Measurements from ENCODE around the gene KANSL2. TPM values are rescaled to one million over a fixed set of nuclear protein-coding genes. Genes with fewer than 3 reads are reported as not detected.
"Not testable (repeated sequence)": the region's sequence is repeated elsewhere in the genome, so short reads cannot be mapped to it uniquely, and the experiment has no call there.

Gene KANSL2
- total RNA-seq, 2 experiments from 2014 or later, result 45.9 to 47.3 TPM

DNA sequence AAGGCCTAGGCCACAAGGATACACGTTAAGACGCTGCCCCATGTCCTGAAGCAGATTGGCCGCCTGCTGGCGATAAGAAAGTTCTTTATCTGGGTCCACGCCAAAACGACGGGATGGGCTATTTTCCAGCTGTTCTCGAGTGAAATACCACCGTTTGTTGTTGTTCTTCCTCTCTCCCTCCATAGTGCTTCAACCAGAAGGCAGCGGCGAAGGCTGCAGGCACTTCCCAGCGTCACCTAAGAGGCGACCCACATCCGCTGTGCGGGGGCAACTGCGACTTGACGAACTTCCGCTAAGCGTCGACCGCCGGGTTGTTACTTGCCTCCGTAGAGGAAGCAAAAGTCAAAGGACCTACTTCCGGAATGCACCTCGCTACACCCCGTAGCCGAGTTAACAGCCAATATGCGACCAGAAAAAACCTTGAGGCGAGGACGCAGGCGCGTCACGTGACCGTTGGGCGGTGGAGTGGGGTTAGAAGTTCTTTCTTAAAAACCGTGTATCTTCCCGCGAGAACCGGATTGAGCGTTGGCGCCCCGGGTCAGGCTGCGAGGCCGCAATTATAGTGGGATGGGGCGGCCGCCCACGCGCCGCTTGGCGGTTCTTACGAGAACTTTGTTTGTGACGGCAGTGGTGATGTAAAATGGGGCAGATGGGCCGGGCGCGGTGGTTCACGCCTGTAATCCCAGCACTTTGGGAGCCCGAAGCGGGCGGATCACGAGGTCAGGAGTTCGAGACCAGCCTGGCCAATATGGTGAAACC, 34.6 kb upstream of the KANSL2 start, which contains the start of gene CCNT1:
Gene CCNT1 (minus strand): TSS at position 215 of the 759 bp plus-strand sequence. CDS start 32 bp downstream, at position 183.
- intact Hi-C loops (cut with micrococcal nuclease), result no loop called here
- Mint-ChIP-seq H3K4me3 (peak within 1 kb of the TSS; percentile 94), H3K9me3 (peaks cover 16% of the 10 kb centered on the region), H3K4me1 (ENCODE audit: low read depth) (peaks cover 32% of the 10 kb centered on the region), H3K36me3 (ENCODE audit: low read depth) (peaks cover 40% of the 10 kb centered on the region), H3K27me3 (no peaks in the 10 kb centered on the region), H3K27ac (peak within 1 kb of the TSS; percentile 97)
- DNase-seq (peak; percentile 100), ATAC-seq (peak; percentile 94)
- CTCF ChIA-PET, result interaction anchor here (0.8 kb wide), 1 partner anchor 34 kb away, joined by 3 read pairs; no protein-coding TSS in a partner anchor
- TF ChIP-seq CTCF (IDR thresholded peaks at IDR 0.05), result no peak
- POLR2A ChIA-PET, result interaction anchor here (0.6 to 4.5 kb wide), 13 partner anchors 10 to 517 kb away, joined by 3 to 34 read pairs (median 3); partner anchors contain the start of genes DDX23, KANSL2 and TUBA1B

GRCh38 chr12:48716168-48716492, 34.1 kb upstream of the KANSL2 start:
- peak overlapping the region; percentile 97 for H3K27ac Mint-ChIP-seq
- ChIA-PET POLR2A (interaction anchor here (0.6 to 4.5 kb wide), 8 partner anchors 10 to 415 kb away, joined by 3 to 34 read pairs (median 4); partner anchors contain the start of genes DDX23, KANSL2 and TUBA1B), CTCF (interaction anchor here (1.1 to 1.6 kb wide), 2 partner anchors 26 to 99 kb away, joined by 3 read pairs; no protein-coding TSS in a partner anchor)
- intact Hi-C loops (cut with micrococcal nuclease), result no loop called here
- DNase-seq (no peak), ATAC-seq (peak; percentile 11)
- TF ChIP-seq CTCF (IDR thresholded peaks at IDR 0.05), result no peak
- H3K4me3 Mint-ChIP-seq, result peak overlapping the region; percentile 94
- no peaks in the 10 kb centered on the region for H3K27me3 Mint-ChIP-seq
- peaks cover 43% of the 10 kb centered on the region for H3K36me3 Mint-ChIP-seq (ENCODE audit: low read depth)
- peaks cover 36% of the 10 kb centered on the region for H3K4me1 Mint-ChIP-seq (ENCODE audit: low read depth)
- H3K9me3 Mint-ChIP-seq, result peaks cover 14% of the 10 kb centered on the region

DNA sequence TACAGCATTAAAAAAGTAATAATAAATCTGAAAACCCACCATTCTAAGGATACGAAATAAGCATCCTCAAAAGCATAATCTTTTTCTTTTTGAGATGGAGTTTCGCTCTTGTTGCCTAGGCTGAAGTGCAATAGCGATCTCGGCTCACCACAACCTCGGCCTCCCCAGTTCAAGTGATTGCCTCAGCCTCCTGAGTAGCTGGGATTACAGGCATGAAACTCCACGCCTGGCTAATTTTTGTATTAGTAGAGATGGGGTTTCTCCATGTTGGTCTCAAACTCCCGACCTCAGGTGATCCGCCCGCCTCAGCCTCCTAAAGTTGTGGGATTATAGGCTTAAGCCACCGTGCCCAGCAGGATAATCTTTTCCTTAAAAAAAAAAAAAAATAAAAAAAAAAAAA, 30.2 kb upstream of the KANSL2 start:
- DNase-seq, result no peak
- no peaks in the 10 kb centered on the region for H3K9me3 Mint-ChIP-seq
- no peaks in the 10 kb centered on the region for H3K27me3 Mint-ChIP-seq
- no peak for ATAC-seq
- no peak overlapping the region for H3K4me3 Mint-ChIP-seq
- H3K27ac Mint-ChIP-seq, result no peak overlapping the region
- CTCF ChIA-PET, result no interaction called here
- POLR2A ChIA-PET, result interaction anchor here (3.2 kb wide), 1 partner anchor 30 kb away, joined by 13 read pairs; the partner anchor contains the start of gene KANSL2
- no peak for TF ChIP-seq CTCF (IDR thresholded peaks at IDR 0.05)
- intact Hi-C loops (cut with micrococcal nuclease), result no loop called here
- H3K36me3 Mint-ChIP-seq (ENCODE audit: low read depth), result peaks cover 45% of the 10 kb centered on the region
- peaks cover 43% of the 10 kb centered on the region for H3K4me1 Mint-ChIP-seq (ENCODE audit: low read depth)

DNA sequence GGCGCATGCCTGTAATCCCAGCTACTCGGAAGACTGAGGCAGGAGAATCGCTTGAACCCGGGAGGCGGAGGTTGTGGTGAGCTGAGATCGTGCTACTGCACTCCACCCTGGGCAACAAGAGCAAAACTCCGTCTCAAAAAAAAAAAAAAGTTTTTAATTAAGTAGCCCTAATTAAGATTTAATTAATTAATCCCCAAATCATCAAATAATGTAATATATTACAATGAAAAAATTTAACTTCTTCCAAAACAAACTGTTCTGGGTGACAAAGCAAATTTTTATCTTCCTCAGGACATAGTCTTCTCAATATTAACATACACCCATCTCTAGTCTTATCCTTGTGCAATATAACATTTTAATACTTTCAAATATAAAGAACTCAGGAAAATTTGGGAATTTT, 16.8 kb upstream of the KANSL2 start:
- H3K4me3 Mint-ChIP-seq; H3K27me3 Mint-ChIP-seq; H3K27ac Mint-ChIP-seq; H3K9me3 Mint-ChIP-seq; DNase-seq; CTCF ChIA-PET; POLR2A ChIA-PET; ATAC-seq; intact Hi-C loops (cut with micrococcal nuclease): not testable (repeated sequence)
- peaks cover 48% of the 10 kb centered on the region for H3K36me3 Mint-ChIP-seq (ENCODE audit: low read depth)
- peaks cover 13% of the 10 kb centered on the region for H3K4me1 Mint-ChIP-seq (ENCODE audit: low read depth)

DNA sequence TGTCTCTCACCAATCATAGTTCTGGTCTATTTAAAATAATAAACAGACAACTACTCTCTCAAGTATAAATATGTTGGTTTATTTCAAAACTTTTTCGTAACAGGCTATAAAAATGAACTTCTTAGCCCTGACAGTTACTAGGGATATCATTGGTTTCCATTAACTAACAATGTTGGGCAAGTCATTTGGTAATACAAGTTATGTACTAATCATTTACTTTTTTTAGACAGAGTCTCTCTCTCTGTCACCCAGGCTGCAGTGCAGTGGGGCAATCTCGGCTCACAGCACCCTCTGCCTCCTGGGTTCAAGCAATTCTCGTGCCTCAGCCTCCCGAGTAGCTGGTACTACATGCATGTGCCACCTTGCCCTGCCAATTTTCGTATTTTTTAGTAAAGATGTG, 14.6 kb upstream of the KANSL2 start:
- H3K4me3 Mint-ChIP-seq, result no peak overlapping the region
- POLR2A ChIA-PET, result no interaction called here
- H3K9me3 Mint-ChIP-seq, result no peaks in the 10 kb centered on the region
- ATAC-seq (no peak), DNase-seq (no peak)
- peaks cover 11% of the 10 kb centered on the region for H3K4me1 Mint-ChIP-seq (ENCODE audit: low read depth)
- H3K27ac Mint-ChIP-seq, result no peak overlapping the region
- intact Hi-C loops (cut with micrococcal nuclease), result no loop called here
- no peaks in the 10 kb centered on the region for H3K27me3 Mint-ChIP-seq
- H3K36me3 Mint-ChIP-seq (ENCODE audit: low read depth), result peaks cover 64% of the 10 kb centered on the region
- CTCF ChIA-PET, result no interaction called here
- TF ChIP-seq CTCF (IDR thresholded peaks at IDR 0.05), result no peak

All from activated CD8-positive, alpha-beta T cell treated with anti-CD3 and anti-CD28 coated beads for 36 hours (primary cell).